ENCODE measurements around the gene CUL3.

DNA sequence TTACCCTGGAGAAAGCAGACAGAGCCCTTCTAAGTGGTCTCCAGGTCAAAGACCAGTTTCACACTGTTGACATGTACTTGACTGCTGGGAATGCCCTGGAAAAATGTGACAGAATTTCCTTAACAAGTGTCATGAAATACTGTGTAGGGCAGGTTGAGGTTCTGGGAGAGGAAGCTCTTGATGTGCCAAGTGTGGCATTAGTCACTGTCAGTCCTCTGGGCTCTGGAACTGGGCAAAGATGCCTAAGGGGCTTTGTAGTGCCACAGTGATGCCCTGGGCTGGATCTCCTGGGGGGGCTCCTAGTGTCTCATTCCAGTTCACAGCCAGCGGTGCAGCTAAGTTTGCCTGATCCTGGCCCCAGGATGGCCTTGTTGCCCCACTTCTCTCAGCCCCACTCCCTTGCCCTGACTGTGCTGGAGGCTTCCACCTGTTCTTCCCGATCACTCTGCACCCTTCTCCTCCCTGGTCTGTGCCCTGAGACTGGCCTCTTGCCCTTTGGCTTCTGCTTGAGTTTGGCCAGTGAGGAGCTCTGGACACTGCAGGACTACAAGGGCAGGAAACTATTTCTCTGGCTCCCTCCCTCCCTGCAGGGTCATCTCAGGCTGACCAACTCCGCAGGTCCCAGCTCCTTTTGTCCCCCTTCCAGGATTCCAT is 156.2 kb downstream of the CUL3 start:
- TF ChIP-seq, protein P1, sequence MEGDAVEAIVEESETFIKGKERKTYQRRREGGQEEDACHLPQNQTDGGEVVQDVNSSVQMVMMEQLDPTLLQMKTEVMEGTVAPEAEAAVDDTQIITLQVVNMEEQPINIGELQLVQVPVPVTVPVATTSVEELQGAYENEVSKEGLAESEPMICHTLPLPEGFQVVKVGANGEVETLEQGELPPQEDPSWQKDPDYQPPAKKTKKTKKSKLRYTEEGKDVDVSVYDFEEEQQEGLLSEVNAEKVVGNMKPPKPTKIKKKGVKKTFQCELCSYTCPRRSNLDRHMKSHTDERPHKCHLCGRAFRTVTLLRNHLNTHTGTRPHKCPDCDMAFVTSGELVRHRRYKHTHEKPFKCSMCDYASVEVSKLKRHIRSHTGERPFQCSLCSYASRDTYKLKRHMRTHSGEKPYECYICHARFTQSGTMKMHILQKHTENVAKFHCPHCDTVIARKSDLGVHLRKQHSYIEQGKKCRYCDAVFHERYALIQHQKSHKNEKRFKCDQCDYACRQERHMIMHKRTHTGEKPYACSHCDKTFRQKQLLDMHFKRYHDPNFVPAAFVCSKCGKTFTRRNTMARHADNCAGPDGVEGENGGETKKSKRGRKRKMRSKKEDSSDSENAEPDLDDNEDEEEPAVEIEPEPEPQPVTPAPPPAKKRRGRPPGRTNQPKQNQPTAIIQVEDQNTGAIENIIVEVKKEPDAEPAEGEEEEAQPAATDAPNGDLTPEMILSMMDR (conservative IDR thresholded peaks at IDR 0.05 in 1 of 2, IDR thresholded peaks at IDR 0.05 in 1 of 2; ENCODE audit: extremely low read depth in 1 of 2, insufficient read depth in 1 of 2, low read depth in 1 of 2, low read length in 2 of 2) = no peak
- TF ChIP-seq EZH2 (IDR thresholded peaks at IDR 0.05; ENCODE audit: borderline replicate concordance, low read length) = no peak

Data from mammary epithelial cell (primary cell).